Osteoblast (primary cell): Measurements from ENCODE around the gene TRHDE. TPM values are rescaled to one million over a fixed set of nuclear protein-coding genes. Genes with fewer than 3 reads are reported as not detected.
"Not testable (repeated sequence)": the region's sequence is repeated elsewhere in the genome, so short reads cannot be mapped to it uniquely, and the experiment has no call there.

Experiments
- DNase-seq: peaks from one replicate; pipeline ENCODE4 v3.0.0; 2011; ENCODE audit warnings: low spot score, mixed read lengths; ENCODE audit not compliant: insufficient read length; ENCODE audit errors: missing footprints
- H2AFZ ChIP-seq: 2 replicates; pipeline ENCODE4 v1.6.0; 2011; ENCODE audit warnings: mild to moderate bottlenecking, low read length
- H3K27ac ChIP-seq: 2 replicates; pipeline ENCODE4 v1.5.1; 2011; ENCODE audit warnings: mild to moderate bottlenecking, low read depth, low read length, moderate library complexity
- H3K27me3 ChIP-seq: 2 replicates; pipeline ENCODE4 v1.6.0; 2012; ENCODE audit warnings: mild to moderate bottlenecking, control low read depth, inconsistent platforms, low read length, moderate library complexity; ENCODE audit not compliant: insufficient read depth
- H3K36me3 ChIP-seq: 2 replicates; pipeline ENCODE4 v1.5.1; 2011; ENCODE audit warnings: mild to moderate bottlenecking, low read length, control low read depth, moderate library complexity; ENCODE audit not compliant: insufficient read depth
- H3K4me1 ChIP-seq: 2 replicates; pipeline ENCODE4 v1.5.1; 2011; ENCODE audit warnings: mild to moderate bottlenecking, low read length, control low read depth, moderate library complexity; ENCODE audit not compliant: insufficient read depth
- H3K4me2 ChIP-seq: 2 replicates; pipeline ENCODE4 v1.6.0; 2011; ENCODE audit warnings: mild to moderate bottlenecking, low read length; ENCODE audit not compliant: insufficient read depth
- H3K4me3 ChIP-seq: fragments of 200-600 bp; sonication (generic); 3 replicates; pipeline ENCODE4 v1.5.1; 2012; ENCODE audit warnings: mild to moderate bottlenecking, low read length, inconsistent platforms; ENCODE audit not compliant: insufficient read depth
- H3K79me2 ChIP-seq: 2 replicates; pipeline ENCODE4 v1.6.0; 2012; ENCODE audit warnings: mild to moderate bottlenecking, low read length, control low read depth, inconsistent platforms; ENCODE audit not compliant: insufficient read depth
- H3K9me3 ChIP-seq: 2 replicates; pipeline ENCODE4 v1.5.1; 2011; ENCODE audit warnings: low read depth, low read length, control low read depth
- H4K20me1 ChIP-seq: 2 replicates; pipeline ENCODE4 v1.6.0; 2012; ENCODE audit warnings: mild to moderate bottlenecking, low read length, control low read depth; ENCODE audit not compliant: insufficient read depth
- total RNA-seq: library from RNA; depleted of rRNA; stranded (reverse); fragments of >200 nt; gene quantifications from 2 replicates; pipeline ENCODE4 v1.2.3, GENCODE V29; 2012
- TF ChIP-seq, protein P1 (sequence below): IDR thresholded peaks from 2 replicates; pipeline ENCODE4 v1.5.1; 2011; ENCODE audit warnings: mild to moderate bottlenecking, low read depth, low read length, moderate library complexity; ENCODE audit errors: extremely low read depth

Gene TRHDE
- total RNA-seq, 1 donor: under 0.01 TPM

DNA sequence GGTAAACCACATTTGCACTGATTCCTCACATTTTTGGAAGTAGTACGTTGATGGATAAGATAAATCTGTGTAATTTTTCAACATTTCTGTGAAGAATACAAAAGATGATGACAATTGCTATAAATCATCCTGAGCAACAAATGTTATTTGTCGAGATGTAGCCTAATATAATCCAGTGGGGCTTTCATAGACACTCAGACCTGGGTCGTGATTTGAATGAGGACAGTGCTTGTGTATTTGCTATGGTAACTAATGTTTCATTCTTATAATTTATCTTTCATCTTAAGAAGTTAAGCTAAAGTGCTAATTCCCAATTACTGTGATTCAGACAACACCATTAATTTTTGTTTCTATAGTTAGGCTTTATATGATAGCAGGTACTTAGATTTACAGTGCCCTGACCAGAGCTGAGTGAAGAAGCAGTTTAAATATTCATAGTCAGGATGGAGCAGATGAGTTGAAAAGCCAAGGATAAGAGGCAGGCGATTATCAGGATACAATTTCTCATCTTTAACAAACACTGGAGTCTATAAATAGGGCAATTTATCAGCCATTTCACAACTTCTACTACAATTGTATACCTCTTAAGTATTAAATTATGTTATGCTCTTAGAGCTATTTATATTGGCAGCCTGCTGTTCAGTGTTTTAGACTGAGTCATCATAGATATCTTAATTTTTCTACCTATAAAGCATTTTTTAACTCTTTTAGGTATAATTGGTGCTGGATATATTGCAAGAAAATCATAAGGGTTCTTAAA, 359.9 kb downstream of the TRHDE start:
- Histone ChIP-seq H3K27ac (no peak overlapping the region), H3K4me1 (no peaks in the 10 kb centered on the region), H4K20me1 (no peaks in the 10 kb centered on the region), H3K9me3 (no peaks in the 10 kb centered on the region), H3K4me2 (no peak overlapping the region), H3K79me2 (no peaks in the 10 kb centered on the region), H3K36me3 (no peaks in the 10 kb centered on the region), H3K4me3 (no peak overlapping the region), H3K27me3 (no peaks in the 10 kb centered on the region), H2AFZ (no peak overlapping the region)
- no peak for DNase-seq
- TF ChIP-seq, protein P1, sequence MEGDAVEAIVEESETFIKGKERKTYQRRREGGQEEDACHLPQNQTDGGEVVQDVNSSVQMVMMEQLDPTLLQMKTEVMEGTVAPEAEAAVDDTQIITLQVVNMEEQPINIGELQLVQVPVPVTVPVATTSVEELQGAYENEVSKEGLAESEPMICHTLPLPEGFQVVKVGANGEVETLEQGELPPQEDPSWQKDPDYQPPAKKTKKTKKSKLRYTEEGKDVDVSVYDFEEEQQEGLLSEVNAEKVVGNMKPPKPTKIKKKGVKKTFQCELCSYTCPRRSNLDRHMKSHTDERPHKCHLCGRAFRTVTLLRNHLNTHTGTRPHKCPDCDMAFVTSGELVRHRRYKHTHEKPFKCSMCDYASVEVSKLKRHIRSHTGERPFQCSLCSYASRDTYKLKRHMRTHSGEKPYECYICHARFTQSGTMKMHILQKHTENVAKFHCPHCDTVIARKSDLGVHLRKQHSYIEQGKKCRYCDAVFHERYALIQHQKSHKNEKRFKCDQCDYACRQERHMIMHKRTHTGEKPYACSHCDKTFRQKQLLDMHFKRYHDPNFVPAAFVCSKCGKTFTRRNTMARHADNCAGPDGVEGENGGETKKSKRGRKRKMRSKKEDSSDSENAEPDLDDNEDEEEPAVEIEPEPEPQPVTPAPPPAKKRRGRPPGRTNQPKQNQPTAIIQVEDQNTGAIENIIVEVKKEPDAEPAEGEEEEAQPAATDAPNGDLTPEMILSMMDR: no peak

DNA sequence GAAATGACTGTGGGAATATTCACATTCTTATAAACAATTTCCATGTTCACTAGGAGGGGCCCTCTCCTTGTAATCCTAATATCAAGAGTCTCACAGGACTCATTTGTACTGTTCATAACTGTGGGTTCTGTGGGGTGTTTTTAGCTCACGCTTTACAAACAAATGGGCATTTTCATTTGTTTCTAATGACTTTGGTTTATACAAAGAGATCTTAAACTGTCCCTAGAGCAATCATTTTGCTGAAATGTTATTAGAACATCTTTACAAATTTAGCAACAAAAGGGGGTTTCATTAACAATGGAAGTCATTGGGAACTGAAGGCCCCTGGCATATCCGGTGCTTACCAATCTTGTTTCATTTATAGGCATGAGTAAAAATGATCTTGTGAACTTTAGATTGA, 370.5 kb downstream of the TRHDE start:
- Histone ChIP-seq H4K20me1 (no peaks in the 10 kb centered on the region), H2AFZ (no peak overlapping the region), H3K4me3 (no peak overlapping the region), H3K79me2 (no peaks in the 10 kb centered on the region), H3K9me3 (no peaks in the 10 kb centered on the region), H3K27me3 (no peaks in the 10 kb centered on the region), H3K4me1 (no peaks in the 10 kb centered on the region), H3K36me3 (no peaks in the 10 kb centered on the region), H3K27ac (no peak overlapping the region), H3K4me2 (no peak overlapping the region)
- TF ChIP-seq, protein P1: no peak
- DNase-seq: peak; percentile 1

DNA sequence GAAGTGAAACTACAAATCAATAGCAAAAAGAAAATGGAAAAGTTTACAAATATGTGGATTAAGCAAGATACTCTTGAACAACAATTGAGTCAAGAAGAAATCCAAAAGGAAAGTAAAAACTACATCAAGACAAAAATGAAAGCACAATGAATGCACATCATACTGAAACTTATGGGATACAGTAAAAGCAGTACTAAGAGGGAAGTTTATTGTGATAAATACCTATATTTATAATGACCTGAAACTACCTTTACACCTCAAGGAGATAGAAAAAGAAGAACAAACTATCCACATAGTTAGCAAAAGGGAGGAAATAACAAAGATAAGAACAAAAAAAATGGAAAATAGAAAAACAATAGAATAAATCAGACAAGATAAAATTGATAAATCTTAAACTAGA, 375.0 kb downstream of the TRHDE start:
- TF ChIP-seq, protein P1: no peak

DNA sequence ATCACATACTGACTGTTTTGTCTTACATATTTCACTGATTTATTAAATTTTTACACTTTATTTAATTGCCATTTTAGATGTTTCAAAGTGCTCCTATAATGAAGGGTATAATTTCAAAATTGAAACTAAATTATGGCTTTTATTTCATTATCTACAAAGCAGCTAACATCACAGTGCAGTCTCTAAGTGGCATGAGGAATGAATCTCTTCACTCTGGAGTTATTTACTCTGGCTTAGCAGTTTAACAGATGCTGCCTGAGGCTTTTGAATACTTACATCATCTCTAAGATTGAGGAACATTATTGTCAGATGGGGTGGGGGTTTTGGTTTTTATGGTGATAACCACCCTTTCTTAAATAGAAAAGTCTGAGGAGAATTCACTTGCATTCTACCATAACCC, 386.4 kb downstream of the TRHDE start:
- Histone ChIP-seq H3K4me1 (no peaks in the 10 kb centered on the region), H2AFZ (no peak overlapping the region), H3K9me3 (no peaks in the 10 kb centered on the region), H3K27me3 (no peaks in the 10 kb centered on the region), H3K36me3 (no peaks in the 10 kb centered on the region), H3K4me2 (no peak overlapping the region), H4K20me1 (no peaks in the 10 kb centered on the region), H3K4me3 (no peak overlapping the region), H3K79me2 (no peaks in the 10 kb centered on the region), H3K27ac (no peak overlapping the region)
- TF ChIP-seq, protein P1: no peak
- peak; percentile 17 for DNase-seq

More for the DNA sequence above, 375.0 kb downstream of the TRHDE start:
- Histone ChIP-seq H3K4me2 (no peak overlapping the region), H2AFZ (no peak overlapping the region), H4K20me1 (no peaks in the 10 kb centered on the region), H3K9me3 (no peaks in the 10 kb centered on the region), H3K27me3 (no peaks in the 10 kb centered on the region), H3K4me1 (no peaks in the 10 kb centered on the region), H3K79me2 (no peaks in the 10 kb centered on the region), H3K36me3 (no peaks in the 10 kb centered on the region), H3K27ac (no peak overlapping the region), H3K4me3 (no peak overlapping the region)
- DNase-seq: no peak

DNA sequence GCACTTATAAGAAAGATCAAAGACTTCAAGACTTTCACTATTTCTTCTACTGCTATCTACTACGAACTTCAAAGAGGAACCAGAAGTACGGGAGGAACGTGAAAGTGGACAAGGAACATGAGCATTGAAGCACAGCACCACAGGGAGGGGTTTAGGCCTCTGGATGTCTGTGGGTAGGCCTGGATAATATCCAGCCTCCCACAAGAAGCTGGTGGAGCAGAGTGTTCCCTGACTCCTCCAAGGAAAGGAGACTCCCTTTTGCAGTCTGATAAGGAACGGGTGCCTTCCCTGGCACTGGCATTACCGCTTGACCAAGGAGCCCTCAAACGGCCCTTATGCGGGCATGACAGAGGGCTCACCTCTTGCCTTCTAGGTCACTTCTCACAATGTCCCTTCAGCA, 388.0 kb downstream of the TRHDE start:
- not testable (repeated sequence) for H3K4me1 ChIP-seq, H3K27ac ChIP-seq, H3K4me3 ChIP-seq, H3K27me3 ChIP-seq, H3K36me3 ChIP-seq, H3K9me3 ChIP-seq, DNase-seq, H2AFZ ChIP-seq, H3K4me2 ChIP-seq, H3K79me2 ChIP-seq, H4K20me1 ChIP-seq
